Measurements from ENCODE around the gene ADCY5. TPM values are rescaled to one million over a fixed set of nuclear protein-coding genes. Genes with fewer than 3 reads are reported as not detected.
A peak's percentile ranks its signal among the peaks of the same experiment; 100 is the strongest.

ADCY5 gene
- total RNA-seq, 2 donors from 2014 or later, result 4.5 to 17.4 TPM

- no peak for DNase-seq
- intact Hi-C loops (cut with DNase I, micrococcal nuclease), result no loop called here
Measured at GRCh38 chr3:123289391-123290106, 159.3 kb downstream of the ADCY5 start.

DNA sequence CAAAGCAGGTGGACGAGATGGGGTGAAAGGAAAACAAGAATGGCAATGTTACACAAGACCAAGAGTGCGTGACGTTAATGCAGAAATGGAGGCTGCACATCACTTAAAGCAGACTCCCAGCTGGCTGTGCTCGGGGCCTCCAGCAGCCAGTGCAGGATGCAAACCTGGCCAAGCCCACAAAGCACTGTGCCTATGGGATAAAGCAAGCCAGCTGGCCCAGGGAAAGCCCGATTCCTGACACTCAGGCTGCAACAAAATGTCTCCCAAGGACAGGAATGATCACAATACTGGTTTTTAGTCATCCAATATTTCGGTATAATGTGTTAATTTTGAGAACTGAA lies 161.0 kb downstream of the ADCY5 start:
- DNase-seq, result no peak
- no peak for ATAC-seq
- intact Hi-C loops (cut with DNase I, micrococcal nuclease), result no loop called here

More at GRCh38 chr3:123289391-123290106, 159.3 kb downstream of the ADCY5 start:
- no peak for ATAC-seq

DNA sequence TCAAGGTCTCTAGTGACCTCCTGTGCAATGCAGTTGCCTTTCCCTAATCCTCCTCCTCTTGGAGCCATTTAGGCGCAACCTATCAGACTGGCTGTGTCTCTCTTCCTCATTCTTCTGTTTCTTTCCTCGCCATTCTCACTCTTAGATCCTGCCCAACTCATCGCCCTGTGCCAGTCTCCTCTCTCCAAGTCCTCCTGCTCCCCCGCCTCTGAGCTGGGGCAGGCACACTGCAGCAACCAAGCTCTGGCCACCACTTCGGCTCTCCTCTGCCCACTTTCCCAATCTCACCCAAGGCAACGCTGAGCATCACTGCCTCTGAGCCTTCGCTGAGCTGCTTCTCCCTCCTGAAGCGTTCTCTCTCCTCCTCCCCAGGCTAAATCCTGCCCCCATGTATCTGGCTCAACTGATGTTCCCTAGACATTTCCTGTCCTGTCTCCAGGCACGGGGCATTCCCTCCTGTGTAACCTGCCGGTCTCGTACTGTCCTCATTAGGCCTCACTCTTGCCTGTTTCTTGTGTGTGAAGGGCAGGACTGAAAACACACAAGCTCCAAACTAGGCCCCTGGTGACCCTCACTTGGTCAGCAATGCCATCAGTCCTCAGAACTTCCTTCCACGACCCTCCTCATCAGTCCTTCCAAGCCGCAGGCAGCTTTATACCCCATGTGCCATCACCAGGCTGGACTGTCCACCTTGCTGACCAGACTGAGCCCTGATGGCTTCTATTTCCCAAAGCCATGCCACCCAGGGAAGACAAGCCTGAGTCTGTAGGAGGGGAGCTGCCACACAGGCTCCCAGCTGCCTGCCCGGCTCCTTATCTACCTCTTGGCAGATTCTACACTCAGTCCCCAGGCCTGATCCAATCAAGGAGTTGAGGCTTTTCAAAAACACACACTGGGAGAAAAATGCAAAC lies 161.6 kb downstream of the ADCY5 start:
- no peak for DNase-seq
- intact Hi-C loops (cut with DNase I, micrococcal nuclease), result no loop called here

DNA sequence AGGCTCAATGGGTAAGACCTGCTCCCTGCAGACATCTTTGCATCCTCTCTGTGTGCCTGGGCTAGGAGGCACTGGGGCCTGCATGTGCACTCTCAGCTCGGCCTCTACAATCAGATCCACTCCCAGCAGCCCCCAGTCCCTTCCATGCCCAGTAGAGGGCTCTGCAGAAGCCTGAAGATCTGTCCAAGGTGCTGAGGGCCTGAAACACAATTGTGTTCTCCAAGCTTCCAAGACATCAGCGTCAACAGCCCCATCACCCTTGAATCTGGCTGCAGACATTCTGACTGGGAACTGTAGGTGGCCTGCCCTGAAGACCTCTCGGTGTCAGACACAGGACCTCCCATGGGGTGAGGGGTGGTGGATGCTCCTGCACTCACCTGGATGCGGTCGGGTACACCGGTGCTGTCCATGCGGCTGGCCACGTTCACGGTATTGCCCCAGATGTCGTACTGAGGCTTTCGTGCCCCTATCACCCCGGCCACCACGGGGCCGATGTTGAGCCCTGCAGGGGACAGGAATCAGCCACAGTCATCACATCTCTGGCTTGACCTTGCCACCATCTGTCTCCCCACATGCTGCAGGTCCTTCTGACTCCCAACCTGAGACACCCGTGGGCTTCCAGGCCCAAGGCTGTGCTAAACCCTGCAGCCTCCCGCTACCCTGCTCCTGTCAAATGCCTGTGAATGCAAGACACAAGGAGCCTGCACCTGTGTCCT lies 162.4 kb downstream of the ADCY5 start:
- ATAC-seq (peak; percentile 75), DNase-seq (peak in 1 of 2 donors; percentile 37)
- intact Hi-C loops (cut with DNase I, micrococcal nuclease), result no loop called here

More for the DNA sequence above, 161.6 kb downstream of the ADCY5 start:
- no peak for ATAC-seq

DNA sequence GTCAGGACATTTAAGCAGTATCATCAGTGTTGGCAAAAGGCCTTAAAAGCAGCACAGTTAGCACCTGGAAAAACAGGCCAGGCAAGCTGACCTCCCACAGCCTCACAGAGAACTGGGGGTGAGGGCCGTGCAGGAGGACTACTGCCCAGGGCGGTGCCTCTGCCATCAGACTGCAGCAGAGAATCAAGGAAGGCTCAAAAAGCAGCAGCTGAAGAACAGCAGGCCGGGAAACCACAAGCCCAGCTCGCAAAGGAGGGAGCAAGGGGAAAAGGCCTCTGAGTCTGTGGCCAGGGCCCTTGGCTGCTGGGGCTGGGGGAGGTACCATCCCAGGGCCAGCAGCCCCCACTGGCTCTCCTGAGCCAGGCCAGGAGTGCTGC lies 163.0 kb downstream of the ADCY5 start:
- intact Hi-C loops (cut with DNase I, micrococcal nuclease), result no loop called here
- DNase-seq (no peak), ATAC-seq (no peak)

DNA sequence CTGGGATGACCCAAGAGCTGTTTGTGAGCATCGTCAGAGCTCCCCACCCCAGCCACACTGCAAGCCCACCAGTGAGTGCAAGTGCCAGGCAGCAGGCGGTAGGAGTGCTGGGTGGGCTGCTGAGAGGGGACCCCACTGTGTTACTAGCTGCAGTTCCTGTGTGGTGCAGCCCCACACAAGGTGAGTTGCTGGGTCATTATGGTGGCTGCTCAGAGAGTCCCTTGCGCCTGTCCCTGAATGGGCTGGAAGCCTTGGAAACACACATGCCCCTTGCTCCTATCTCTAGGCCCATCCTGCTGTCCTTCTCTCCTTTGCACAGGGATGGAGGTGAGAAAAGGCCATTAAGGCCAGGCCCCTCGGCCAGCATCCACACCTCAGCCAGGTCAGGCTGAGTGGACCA lies 163.4 kb downstream of the ADCY5 start:
- no peak for ATAC-seq
- intact Hi-C loops (cut with DNase I, micrococcal nuclease), result no loop called here
- no peak for DNase-seq

DNA sequence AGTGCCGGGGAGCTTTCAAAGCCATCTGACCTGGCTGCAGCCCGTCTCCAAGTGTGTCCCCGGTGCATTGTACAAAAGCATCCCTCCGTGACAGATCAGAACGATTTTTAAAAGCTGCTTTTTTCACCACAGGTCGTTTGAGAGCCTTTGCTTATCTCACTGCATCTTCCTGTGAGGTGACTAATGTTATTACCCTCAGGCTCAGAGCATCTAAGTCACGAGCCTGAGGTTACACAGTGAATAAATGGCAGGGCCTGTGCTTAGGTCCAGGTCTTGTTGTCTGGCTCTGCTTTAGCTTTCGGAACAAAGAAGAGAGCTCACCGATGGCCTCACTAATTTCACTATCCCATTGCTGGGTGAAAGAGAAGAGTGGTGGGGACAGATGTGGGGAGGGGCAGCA lies 163.8 kb downstream of the ADCY5 start:
- ATAC-seq (no peak), DNase-seq (no peak)
- intact Hi-C loops (cut with DNase I, micrococcal nuclease), result no loop called here

DNA sequence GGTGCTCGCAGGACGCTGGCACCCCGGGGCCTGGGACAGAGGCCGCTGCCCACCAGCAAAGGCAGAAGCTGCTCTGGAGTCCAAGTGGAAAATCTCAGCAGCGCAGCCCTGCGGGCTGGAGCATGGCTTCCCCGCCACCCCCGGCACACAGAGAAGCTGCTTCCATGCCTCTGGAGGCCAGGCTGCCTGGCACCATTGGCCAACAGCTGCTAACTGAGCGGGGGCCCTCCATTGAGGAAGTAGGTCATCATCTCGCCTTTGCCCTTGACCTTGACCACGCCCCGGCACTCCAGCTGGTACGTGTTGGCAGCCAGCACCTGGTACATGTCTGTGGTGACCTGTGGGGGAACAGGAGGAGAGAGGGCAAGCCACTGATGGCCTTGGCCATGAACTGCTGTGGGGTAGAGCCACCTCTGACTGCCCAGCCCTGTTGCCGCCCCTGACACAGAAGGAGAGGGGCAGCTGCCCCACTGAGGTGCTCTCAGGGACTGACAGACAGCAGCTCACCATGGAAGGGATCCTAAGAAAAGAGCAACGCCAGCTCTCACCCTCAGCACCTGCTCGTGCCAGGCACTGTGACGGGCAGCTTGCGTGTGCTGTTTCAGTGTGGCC lies 164.4 kb downstream of the ADCY5 start:
- intact Hi-C loops (cut with DNase I, micrococcal nuclease), result no loop called here
- DNase-seq (no peak), ATAC-seq (peak; percentile 25)

DNA sequence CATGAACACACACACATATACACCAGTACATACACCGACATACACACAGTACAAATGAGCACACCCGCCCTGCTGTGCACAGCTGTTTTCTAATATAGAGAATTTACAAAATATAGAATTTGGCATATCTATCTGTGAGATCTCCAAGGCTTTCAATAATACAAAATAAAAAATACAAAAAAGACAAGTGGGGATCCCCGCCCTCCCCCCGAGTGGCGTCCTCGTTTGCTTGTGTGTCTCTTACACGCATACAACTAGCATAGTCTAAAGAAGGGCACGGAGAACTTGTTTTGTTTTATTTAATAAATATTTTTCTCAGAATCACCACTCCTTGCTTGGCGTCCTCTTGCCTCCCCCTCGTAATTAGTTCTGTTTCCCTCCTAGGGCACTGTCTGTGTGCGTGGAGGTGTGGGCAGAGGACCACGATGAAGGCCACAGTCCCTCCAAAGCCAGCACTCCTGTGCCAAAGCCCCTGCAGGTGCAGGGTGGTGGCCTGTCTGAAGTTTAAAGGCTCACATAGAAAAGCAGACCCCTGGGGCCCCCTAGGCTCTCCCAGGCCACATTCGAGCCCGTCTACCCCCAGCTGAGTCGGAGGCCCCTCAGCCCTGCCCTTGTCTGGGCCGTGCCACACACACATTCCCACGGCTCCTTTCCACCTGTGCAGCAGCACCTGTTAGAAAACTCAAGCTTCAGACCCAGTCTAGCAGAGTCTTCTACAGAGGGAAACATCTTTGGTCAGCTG lies 165.1 kb downstream of the ADCY5 start:
- intact Hi-C loops (cut with DNase I, micrococcal nuclease), result no loop called here
- no peak for DNase-seq
- ATAC-seq, result no peak

DNA sequence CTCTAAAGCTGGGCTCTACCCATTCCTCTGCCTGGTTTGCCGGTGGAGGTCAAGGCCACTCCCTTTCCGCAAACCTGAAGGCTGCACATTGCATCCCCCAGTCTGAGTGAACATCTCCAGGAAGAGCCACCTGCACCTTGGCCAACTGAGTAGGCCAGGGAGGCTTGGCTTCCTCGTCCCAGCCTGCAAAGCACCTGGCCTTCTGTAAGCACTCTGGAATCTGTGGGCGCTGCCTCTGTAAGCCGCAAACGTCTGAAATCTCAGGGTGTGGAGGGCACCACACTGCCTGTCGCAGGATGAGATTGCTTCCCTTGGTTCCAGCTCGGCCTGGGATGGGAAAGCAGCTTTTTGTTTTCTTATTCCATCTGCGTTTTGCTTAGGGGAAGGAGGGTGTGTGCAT lies 165.8 kb downstream of the ADCY5 start:
- ATAC-seq, result no peak

DNA sequence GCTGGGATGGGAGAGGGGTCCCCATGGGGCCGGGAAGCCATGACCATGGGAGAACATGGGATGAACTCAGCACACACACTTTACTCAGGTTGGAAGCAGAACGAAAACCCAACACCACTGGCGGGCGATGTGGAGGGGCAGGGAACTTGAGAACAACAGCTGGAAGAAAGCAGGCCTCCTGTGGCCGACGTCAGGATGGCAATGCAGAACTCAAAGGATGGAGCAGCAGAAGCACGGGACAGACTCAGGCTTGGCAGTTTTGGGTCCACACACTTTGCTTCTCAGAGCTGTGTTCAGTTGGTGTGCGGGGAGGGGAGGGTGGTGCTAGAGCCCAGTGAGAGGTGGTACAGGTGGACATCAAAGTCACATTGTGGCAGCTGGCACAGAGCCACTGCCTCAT lies 166.4 kb downstream of the ADCY5 start:
- intact Hi-C loops (cut with DNase I, micrococcal nuclease), result no loop called here
- no peak for ATAC-seq
- DNase-seq, result no peak

More for the DNA sequence above, 165.8 kb downstream of the ADCY5 start:
- intact Hi-C loops (cut with DNase I, micrococcal nuclease), result no loop called here
- DNase-seq, result no peak

GRCh38 chr3:123281929-123282328 lies 167.0 kb downstream of the ADCY5 start:
- no peak for DNase-seq
- ATAC-seq, result no peak
- intact Hi-C loops (cut with DNase I, micrococcal nuclease), result no loop called here

- ATAC-seq, result no peak
- DNase-seq, result no peak
- intact Hi-C loops (cut with DNase I, micrococcal nuclease), result no loop called here
Measured at GRCh38 chr3:123281406-123281805, 167.5 kb downstream of the ADCY5 start.

- intact Hi-C loops (cut with DNase I, micrococcal nuclease), result no loop called here
- ATAC-seq, result no peak
- DNase-seq, result no peak
Measured at GRCh38 chr3:123279121-123279520, 169.8 kb downstream of the ADCY5 start.

GRCh38 chr3:123278446-123278845 lies 170.4 kb downstream of the ADCY5 start:
- ATAC-seq (no peak), DNase-seq (no peak)
- intact Hi-C loops (cut with DNase I, micrococcal nuclease), result no loop called here

GRCh38 chr3:123277106-123277505 lies 171.8 kb downstream of the ADCY5 start:
- DNase-seq (no peak), ATAC-seq (no peak)
- intact Hi-C loops (cut with DNase I, micrococcal nuclease), result no loop called here

DNA sequence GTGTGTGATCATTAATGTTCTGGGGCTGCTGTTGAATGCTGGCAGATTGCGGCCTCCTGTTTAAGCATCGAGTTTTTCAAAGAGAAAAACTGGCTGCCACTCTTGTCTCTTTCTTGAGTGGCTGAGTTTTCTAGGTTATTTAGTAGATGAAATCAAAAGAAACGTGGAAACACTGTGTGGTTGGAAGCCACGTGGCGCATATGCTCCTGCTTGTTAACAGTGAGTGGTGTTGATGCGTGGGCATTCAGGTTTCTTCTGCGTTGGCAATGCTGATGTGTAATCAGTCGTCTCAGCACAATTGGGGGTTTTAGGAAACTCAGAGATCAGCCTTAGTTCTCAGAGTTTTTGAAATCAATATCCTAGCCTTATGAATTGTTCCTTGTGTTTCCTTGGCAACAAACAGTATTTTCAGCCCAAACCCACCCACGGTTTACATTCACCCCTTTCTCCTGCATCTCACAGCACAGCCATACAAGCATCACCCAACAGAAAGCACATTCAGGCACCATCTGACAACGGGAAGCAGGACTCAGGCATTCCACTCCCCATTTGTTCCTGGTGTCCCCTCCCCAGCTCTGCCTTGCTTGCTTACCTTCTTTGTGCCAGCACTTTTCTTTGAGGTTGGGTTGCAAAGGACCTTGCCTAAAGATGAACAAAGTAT lies 172.4 kb downstream of the ADCY5 start:
- DNase-seq (no peak), ATAC-seq (no peak)
- intact Hi-C loops (cut with DNase I, micrococcal nuclease), result no loop called here

GRCh38 chr3:123275691-123276090 lies 173.2 kb downstream of the ADCY5 start:
- intact Hi-C loops (cut with DNase I, micrococcal nuclease), result no loop called here
- ATAC-seq (no peak), DNase-seq (no peak)
